NCI-H1105 (cell line): ENCODE data around the gene OR4N5.
"Not testable (repeated sequence)": the region's sequence is repeated elsewhere in the genome, so short reads cannot be mapped to it uniquely, and the experiment has no call there.

Experiments used
- DNase-seq: peaks from one replicate; lab custom pipeline; 2025; lab: John Stamatoyannopoulos, UW

The OR4N5 gene

GRCh38 chr14:20138520-20138919, at the start of gene OR4N5:
Gene OR4N5 (plus strand): TSS chr14:20138820. CDS start chr14:20143736, 4,916 bp downstream.
- DNase-seq, result no peak

- DNase-seq, result no peak
Measured at GRCh38 chr14:20092050-20092449, 46.6 kb upstream of the OR4N5 start.

GRCh38 chr14:20093442-20093841, 45.2 kb upstream of the OR4N5 start:
- no peak for DNase-seq

- not testable (repeated sequence) for DNase-seq
Measured at GRCh38 chr14:20098926-20099770, 39.5 kb upstream of the OR4N5 start.

GRCh38 chr14:20110438-20110837, 28.2 kb upstream of the OR4N5 start, which contains the start of gene OR4K17:
Gene OR4K17 (plus strand): TSS chr14:20110739. CDS start chr14:20117500, 6,761 bp downstream.
- DNase-seq, result no peak

- DNase-seq, result no peak
Measured at GRCh38 chr14:20112321-20112720, 26.3 kb upstream of the OR4N5 start.

GRCh38 chr14:20116748-20117147, 21.9 kb upstream of the OR4N5 start:
- DNase-seq, result no peak

- no peak for DNase-seq
Measured at GRCh38 chr14:20118795-20119194, 19.8 kb upstream of the OR4N5 start.

GRCh38 chr14:20143911-20144310, 5.3 kb downstream of the OR4N5 start:
- no peak for DNase-seq

- no peak for DNase-seq
Measured at GRCh38 chr14:20144820-20145219, 6.2 kb downstream of the OR4N5 start.

GRCh38 chr14:20164462-20164861, 25.8 kb downstream of the OR4N5 start:
- no peak for DNase-seq

GRCh38 chr14:20167091-20167490, 28.5 kb downstream of the OR4N5 start:
- DNase-seq, result no peak

GRCh38 chr14:20169852-20170251, 31.2 kb downstream of the OR4N5 start:
- not testable (repeated sequence) for DNase-seq

GRCh38 chr14:20174205-20174604, 35.6 kb downstream of the OR4N5 start:
- not testable (repeated sequence) for DNase-seq

- DNase-seq, result no peak
Measured at GRCh38 chr14:20176330-20176729, 37.7 kb downstream of the OR4N5 start.

- DNase-seq, result no peak
Measured at GRCh38 chr14:20177433-20177974, 38.9 kb downstream of the OR4N5 start.

- DNase-seq, result no peak
Measured at GRCh38 chr14:20179218-20179617, 40.6 kb downstream of the OR4N5 start.

GRCh38 chr14:20179880-20180279, 41.3 kb downstream of the OR4N5 start:
- no peak for DNase-seq

GRCh38 chr14:20180486-20180885, 41.9 kb downstream of the OR4N5 start:
- DNase-seq, result no peak

GRCh38 chr14:20184181-20184580, 45.6 kb downstream of the OR4N5 start:
- DNase-seq, result no peak

- no peak for DNase-seq
Measured at GRCh38 chr14:20190596-20190995, 52.0 kb downstream of the OR4N5 start, which contains the start of gene OR11G2. Gene OR11G2 (plus strand): TSS chr14:20190896. CDS start chr14:20197438, 6,542 bp downstream.

GRCh38 chr14:20191396-20191795, 52.8 kb downstream of the OR4N5 start:
- DNase-seq, result no peak

GRCh38 chr14:20194101-20194500, 55.5 kb downstream of the OR4N5 start:
- DNase-seq, result no peak
